ENCODE data around the gene LAMA2.

GRCh38 chr6:129302671-129303070 is 419.7 kb downstream of the LAMA2 start:
- TF ChIP-seq, protein P1, sequence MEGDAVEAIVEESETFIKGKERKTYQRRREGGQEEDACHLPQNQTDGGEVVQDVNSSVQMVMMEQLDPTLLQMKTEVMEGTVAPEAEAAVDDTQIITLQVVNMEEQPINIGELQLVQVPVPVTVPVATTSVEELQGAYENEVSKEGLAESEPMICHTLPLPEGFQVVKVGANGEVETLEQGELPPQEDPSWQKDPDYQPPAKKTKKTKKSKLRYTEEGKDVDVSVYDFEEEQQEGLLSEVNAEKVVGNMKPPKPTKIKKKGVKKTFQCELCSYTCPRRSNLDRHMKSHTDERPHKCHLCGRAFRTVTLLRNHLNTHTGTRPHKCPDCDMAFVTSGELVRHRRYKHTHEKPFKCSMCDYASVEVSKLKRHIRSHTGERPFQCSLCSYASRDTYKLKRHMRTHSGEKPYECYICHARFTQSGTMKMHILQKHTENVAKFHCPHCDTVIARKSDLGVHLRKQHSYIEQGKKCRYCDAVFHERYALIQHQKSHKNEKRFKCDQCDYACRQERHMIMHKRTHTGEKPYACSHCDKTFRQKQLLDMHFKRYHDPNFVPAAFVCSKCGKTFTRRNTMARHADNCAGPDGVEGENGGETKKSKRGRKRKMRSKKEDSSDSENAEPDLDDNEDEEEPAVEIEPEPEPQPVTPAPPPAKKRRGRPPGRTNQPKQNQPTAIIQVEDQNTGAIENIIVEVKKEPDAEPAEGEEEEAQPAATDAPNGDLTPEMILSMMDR (IDR thresholded peaks at IDR 0.05; ENCODE audit: low read depth, low read length), result no peak
- TF ChIP-seq POLR2A (IDR thresholded peaks at IDR 0.05; ENCODE audit: extremely low read depth, insufficient read length), result no peak
- TF ChIP-seq MYC (IDR thresholded peaks at IDR 0.05; ENCODE audit: low read depth, low read length), result no peak
- TF ChIP-seq MAX (IDR thresholded peaks at IDR 0.05; ENCODE audit: low read depth, low read length), result no peak

Measured in NB4 (cell line).